NCI-H1417 treated with DMSO at 0.1 percent for 48 hours (cell line): ENCODE measurements around the gene RPS15A.

Experiments used
- DNase-seq: peaks from one replicate; lab custom pipeline; 2025; lab: John Stamatoyannopoulos, UW

The RPS15A gene

GRCh38 chr16:18789850-18790706 lies at the start of gene RPS15A:
RPS15A (minus strand) TSS chr16:18790334; CDS start chr16:18789113, 1,221 bp downstream.
- DNase-seq, result peak; percentile 81

- DNase-seq, result no peak
These were observed 49.4 kb upstream of the RPS15A start for GRCh38 chr16:18839555-18839954.

GRCh38 chr16:18836702-18837101 lies 46.6 kb upstream of the RPS15A start:
- no peak for DNase-seq

GRCh38 chr16:18834864-18835263 lies 44.7 kb upstream of the RPS15A start:
- DNase-seq, result no peak

- no peak for DNase-seq
These were observed 43.8 kb upstream of the RPS15A start for GRCh38 chr16:18833707-18834505.

- DNase-seq, result no peak
These were observed 42.5 kb upstream of the RPS15A start for GRCh38 chr16:18832613-18833012.

GRCh38 chr16:18832006-18832405 lies 41.9 kb upstream of the RPS15A start:
- DNase-seq, result no peak

- no peak for DNase-seq
These were observed 39.1 kb upstream of the RPS15A start for GRCh38 chr16:18829251-18829650.

GRCh38 chr16:18827890-18828289 lies 37.8 kb upstream of the RPS15A start:
- DNase-seq, result no peak

GRCh38 chr16:18816286-18816685 lies 26.2 kb upstream of the RPS15A start:
- DNase-seq, result no peak

GRCh38 chr16:18811925-18812324 lies 21.8 kb upstream of the RPS15A start:
- no peak for DNase-seq

- DNase-seq, result no peak
These were observed 19.0 kb upstream of the RPS15A start for GRCh38 chr16:18809165-18809564.

- no peak for DNase-seq
These were observed 15.2 kb upstream of the RPS15A start for GRCh38 chr16:18805257-18805773.

- DNase-seq, result no peak
These were observed 14.4 kb upstream of the RPS15A start for GRCh38 chr16:18804540-18804939.

- DNase-seq, result no peak
These were observed 13.7 kb upstream of the RPS15A start for GRCh38 chr16:18803569-18804462.

GRCh38 chr16:18802767-18803343 lies 12.7 kb upstream of the RPS15A start:
- DNase-seq, result no peak

- DNase-seq, result peak; percentile 89
These were observed 11.2 kb upstream of the RPS15A start, which contains the start of gene ARL6IP1 for GRCh38 chr16:18801145-18801972. ARL6IP1 (minus strand) TSS chr16:18801549; CDS start chr16:18801466, 83 bp downstream.

GRCh38 chr16:18800775-18801144 lies 10.6 kb upstream of the RPS15A start:
- no peak for DNase-seq

- DNase-seq, result no peak
These were observed 10.2 kb upstream of the RPS15A start for GRCh38 chr16:18800293-18800692.

GRCh38 chr16:18799500-18799899 lies 9.4 kb upstream of the RPS15A start:
- DNase-seq, result no peak
